ENCODE results near the gene OSBPL1A.

DNA sequence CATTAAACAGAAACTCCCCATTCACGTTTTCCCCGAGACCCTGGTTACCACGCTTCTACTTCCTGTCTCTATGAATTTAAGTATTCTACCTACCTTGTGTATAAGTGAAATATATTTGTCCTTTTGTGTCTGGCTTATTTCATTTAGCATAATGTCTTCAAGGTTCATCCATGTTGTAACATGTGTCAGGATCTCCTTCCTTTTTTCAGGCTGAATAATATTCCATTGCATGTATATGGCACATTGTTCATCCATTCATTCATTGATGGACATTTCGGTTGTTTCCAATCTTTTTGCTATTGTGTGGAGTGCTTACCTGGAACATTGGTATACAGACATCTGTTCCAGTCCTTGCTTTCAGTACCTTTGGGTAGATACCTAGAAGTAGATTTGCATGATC lies 276.9 kb downstream of the OSBPL1A start:
- TF ChIP-seq POLR2A (IDR thresholded peaks at IDR 0.05) = no peak
- TF ChIP-seq, protein P1, sequence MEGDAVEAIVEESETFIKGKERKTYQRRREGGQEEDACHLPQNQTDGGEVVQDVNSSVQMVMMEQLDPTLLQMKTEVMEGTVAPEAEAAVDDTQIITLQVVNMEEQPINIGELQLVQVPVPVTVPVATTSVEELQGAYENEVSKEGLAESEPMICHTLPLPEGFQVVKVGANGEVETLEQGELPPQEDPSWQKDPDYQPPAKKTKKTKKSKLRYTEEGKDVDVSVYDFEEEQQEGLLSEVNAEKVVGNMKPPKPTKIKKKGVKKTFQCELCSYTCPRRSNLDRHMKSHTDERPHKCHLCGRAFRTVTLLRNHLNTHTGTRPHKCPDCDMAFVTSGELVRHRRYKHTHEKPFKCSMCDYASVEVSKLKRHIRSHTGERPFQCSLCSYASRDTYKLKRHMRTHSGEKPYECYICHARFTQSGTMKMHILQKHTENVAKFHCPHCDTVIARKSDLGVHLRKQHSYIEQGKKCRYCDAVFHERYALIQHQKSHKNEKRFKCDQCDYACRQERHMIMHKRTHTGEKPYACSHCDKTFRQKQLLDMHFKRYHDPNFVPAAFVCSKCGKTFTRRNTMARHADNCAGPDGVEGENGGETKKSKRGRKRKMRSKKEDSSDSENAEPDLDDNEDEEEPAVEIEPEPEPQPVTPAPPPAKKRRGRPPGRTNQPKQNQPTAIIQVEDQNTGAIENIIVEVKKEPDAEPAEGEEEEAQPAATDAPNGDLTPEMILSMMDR (IDR thresholded peaks at IDR 0.05) = no peak

Measured in lower leg skin (tissue), 3 donors.